Mucosa of gallbladder (tissue), 1 donor: ENCODE data around the gene FCMR. TPM values are rescaled to one million over a fixed set of nuclear protein-coding genes. Genes with fewer than 3 reads are reported as not detected.

Source experiments
- DNase-seq: peaks from one replicate; pipeline ENCODE4 v3.0.0-alpha.2; 2020; ENCODE audit warnings: low spot score
- total RNA-seq: library from RNA; stranded (reverse); gene quantifications from one replicate; pipeline ENCODE4 v1.2.1, GENCODE V29; 2021
- donor health status: DM: no; HTN: no; CAD: no.

FCMR gene
- total RNA-seq, 1 donor from 2014 or later, result 8.0 TPM

DNA sequence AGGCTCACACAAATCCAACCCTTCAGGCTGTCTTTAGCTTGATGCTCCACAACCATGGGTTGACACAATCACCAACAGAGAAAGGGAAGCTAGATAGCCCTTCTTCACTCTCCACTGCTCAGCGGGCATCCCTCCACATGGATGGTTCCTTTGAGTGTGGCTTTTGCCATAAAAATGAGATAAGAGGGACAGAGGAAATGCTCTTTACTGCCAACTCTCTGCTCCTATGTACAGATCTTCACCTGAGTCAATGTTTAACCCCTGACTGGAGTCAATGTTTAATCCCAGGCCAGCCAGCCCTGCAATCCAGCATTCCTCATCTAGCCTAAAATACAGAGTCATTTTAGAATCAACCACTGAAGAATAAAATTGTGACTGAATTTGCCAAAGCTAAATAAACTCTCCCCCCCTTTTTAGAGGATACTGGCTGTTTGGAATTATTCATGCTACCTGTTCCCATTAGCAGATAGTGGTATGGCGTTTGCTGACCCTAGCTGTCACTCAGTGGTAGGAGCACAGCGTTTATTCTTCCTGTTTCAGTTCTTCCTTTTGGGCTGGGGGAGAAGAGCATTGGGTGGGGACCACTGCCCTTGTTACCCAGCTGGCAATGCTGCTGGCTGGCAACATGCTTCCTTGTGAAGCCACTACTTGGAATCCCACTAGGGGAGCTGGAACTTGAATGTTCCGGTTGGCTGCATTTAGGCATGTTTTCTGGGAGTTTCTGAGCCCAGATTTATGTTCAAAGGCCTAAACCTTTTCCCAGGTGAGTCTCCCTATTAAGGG lies 29.8 kb upstream of the FCMR start:
- peak; percentile 58 for DNase-seq

DNA sequence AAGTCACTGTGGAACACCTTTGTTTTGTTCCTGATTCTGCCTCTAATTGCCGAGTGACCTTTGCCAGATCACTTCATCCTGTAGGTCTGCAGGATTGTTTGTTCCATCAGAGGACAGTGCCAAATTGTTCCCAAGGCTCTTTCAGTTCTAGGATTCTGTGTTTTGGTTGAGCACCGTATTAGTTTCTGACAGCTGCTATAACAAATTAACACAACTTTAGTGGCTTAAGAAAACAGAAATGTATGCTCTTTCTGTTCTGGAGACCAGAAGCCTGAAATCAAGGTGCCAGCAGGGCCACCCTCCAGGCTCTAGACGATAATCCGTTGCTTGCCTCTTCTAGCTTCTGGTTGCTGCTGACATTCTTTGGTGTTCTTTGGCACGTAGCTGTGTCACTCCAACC lies 27.9 kb upstream of the FCMR start:
- DNase-seq, result no peak

DNA sequence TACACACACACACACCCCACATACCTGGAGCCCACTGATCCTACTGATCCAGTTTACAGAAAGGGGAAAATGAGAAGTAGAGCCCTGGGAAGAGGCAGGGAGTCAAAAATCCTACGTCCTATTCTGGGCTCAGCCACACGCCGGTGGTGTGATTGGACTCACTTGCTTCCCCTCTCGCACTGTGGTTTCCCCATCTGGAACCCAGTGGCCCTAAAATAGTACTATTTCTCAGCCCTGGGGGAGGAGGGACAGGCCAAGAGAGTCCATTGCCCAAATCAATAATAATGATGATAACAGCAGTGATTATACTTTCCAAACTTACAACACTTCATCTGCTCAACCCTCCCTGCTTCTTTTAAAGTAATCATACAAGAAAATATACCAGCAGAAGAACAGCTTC lies 27.5 kb upstream of the FCMR start:
- DNase-seq, result no peak

DNA sequence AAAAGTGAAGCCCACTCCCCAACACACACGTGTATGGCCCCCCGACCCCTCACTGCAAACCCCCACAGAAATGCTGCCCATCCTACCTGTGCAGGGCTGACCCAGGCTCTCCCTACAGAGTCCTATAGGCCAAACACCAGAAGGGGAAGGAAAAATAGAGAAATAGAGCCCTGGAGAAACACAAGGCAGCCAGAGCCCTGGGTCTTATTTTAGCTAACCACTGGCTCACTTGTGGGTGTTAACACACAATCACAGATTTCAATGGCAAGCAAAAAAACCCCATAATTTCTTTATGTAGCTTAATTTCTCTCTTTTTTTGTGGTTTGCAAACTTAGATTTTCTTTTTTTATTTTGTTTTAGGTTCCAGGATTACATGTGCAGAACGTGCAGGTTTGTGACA lies 25.5 kb upstream of the FCMR start:
- DNase-seq, result no peak

DNA sequence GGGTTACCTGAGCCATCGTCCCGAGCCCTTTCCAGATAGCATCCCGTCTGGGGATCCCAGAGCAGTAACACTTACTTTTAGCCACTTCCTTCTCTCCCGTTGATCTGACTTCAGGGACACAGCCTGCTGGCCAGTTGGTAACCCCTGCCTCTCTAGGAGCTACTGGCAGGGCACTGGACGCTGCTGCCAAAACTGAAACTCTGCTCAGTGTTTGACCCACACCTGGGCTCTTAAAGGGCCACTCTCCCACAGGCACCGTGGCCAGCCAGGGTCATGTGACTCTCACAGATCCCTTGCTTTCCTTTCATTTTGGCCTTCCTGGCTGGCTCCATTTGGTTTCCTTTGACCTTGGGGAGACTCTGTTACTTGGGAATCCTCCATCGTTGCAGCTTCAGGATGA lies 24.5 kb upstream of the FCMR start, which contains the start of gene PIGR:
Gene PIGR, minus strand, starts transcription at position 206 of the 400 bp plus-strand sequence. CDS start 5,935 bp downstream, outside the sequence.
- DNase-seq, result peak; percentile 56

DNA sequence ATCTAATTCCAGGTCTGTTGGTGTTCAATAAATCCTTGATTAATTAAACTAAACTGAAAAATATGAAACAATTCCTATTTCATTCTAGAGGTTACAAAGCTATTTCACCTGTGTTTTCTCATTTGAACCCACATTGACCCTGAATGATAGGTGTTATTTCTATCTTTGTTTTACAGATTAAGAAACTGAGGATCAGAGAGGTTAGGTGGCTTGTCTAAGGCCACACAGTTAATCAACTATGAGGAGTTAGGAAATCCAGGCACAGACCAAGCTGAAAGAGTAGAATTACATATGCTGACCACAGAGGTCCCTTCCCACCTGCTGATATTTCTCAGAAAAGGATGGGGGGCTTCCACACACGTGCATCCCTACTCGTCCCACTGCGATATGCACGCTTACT lies 24.0 kb upstream of the FCMR start:
- DNase-seq, result no peak

DNA sequence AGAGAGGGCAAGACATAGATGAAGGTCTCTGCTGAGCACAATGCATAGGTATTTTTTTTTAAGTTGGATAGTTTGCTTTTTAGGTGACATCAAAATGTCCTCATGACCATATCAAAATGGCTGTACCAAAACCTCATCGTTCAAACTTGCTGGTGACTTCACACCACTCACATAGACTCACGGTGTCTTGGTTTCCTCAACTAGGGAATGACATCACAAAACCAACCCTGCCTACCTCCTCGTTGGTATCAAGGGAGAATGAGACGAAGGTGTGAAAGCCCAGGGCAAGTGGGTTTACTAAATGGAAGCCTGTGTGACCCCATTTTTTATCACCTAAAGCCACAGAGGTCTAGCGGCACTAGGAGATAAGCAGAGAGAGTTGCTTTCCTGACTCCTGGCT lies 23.0 kb upstream of the FCMR start:
- DNase-seq, result no peak

DNA sequence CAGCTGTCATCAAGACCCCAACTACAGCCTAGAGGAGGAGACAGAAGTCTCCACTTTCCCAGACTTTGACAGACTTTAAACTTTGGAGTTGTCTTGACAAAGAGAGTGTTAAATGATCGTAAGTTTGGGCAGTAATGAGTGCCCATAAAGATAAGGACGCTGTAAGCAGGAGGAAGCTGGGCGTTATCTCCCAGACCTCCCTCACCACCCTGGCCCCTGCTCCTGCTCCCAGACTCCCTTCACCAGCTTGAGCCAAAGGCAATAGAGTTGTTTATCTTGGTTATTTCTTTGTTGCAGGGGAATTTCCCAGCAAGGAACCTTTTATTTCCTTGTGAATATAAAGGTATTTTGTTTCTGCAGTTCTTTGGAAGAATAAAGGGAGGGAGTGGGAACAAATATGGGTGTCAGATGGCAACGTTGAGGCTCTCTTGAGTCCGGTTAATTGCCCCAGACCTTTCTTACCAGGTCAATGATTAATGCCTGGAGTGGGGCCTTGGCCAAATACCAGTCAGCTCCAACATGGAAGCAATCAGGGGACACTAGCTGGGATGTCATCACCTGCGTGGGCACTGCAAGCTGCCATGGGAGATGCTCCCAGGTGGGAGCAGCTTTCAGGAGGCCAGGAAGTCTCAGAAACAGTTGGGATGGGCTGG lies 20.2 kb upstream of the FCMR start:
- peak; percentile 62 for DNase-seq

DNA sequence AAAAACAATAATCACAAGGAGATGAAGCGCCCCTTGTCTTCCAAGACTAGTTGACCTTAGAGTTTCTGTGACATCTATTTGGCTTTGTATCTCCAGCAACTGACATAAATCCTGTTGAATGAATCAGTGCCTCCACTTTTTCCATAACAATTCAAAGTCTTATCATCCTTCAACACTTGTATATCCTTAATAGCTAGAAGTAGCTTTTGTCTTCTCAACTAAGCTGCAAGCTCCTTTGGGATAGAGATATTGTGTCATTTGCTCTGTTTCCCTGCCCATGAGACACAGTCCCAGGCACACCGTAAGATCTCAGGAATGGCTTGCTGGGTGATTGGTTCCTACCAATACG lies 18.8 kb upstream of the FCMR start:
- no peak for DNase-seq

DNA sequence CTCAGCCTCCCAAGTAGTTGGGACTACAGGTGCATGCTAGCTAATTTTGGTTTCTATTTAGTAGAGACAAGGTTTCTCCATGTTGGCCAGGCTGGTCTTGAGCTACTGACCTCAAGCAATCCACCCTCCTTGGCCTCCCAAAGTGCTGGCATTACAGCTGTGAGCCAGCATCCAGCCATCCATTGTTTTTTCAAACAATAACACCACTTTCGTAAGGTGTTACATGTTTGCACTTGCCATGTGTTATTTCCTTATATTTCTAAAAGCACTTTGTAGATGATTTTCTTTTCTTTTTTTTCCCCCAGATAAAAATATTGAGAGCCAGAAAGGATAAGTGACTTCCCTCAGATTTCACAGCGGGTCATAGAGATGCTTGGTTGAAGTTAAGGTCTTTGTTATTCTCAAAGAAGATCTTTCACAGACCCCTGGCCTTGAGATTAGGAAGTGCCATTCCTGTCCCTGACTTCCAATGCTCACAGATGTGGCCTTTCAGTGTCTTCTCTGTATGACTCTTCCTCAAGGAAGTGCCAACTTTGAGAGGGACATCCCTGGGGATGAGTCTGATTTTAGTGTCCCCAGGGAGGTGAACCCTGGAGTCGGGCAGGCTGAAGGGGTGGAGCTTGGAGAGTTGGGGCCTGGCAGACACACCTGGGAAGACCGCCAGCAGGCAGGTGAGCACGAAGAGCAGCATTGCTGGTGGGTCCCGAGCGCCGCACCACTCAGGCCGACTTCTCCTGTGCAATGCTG lies 18.3 kb upstream of the FCMR start:
- no peak for DNase-seq

DNA sequence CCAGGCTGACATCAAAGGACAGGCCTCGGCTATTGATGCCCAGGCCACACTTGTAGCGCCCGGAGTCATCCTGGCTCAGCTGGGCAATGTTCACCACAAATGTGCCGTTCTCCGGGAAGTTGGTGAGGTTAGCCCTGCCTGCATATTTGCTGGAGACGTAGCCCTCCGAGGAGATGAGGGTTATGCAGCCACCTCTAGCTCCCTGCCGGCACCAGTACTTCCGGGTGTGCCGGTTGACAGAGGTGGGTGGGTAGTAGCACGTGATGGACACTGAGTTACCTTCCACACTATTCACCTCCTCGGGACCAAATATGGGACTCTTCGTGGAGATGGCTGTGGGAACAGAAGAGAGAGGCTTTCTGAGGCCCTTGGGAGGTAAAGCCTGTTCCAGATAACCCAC lies 17.4 kb upstream of the FCMR start:
- DNase-seq, result no peak

DNA sequence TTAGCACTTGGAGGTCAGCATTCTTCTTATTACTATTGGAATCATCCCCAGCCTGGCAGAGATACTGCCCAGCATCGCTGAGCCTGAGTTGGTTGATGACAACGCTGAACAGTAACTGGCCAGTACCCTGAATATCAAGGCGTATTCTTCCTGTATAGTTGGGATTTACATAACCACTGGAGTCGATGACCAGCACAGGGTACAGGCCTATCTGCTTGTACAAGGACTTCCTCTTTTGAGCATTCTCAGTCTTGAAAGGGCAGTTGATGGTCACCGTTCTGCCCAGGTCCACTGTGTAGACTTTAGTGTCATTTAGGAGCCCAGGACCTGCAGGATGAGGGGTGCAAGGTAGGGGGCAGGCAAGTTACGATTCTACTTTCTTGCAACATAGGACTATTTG lies 15.7 kb upstream of the FCMR start:
- no peak for DNase-seq

DNA sequence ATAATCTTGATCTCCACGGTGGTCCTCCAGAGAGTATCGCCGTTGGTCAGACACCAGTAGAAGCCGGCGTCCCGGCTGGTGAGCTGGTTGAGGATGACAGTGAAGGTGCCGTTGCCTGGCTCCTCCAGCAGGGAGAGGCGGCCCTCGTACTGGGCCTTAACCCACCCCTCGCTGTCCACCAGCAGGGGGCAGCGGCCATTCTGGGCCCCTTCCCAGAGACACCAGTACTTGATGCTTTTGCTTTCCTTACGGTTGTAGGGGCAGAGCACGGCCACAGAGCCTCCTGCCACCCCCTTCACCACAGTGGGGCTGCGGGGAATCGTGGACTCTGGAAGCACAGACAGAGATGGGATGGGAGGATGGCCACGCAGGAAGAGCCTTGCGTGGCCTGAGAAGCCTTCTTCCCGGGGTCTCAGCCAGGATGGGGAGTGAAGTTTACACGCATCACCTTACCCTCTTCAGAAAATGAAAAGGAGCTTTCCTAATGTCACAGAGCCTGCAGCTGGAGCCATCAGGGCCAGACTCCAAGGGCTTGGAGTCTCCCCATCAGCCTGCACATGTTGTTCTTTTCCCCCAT lies 13.8 kb upstream of the FCMR start:
- DNase-seq, result no peak

DNA sequence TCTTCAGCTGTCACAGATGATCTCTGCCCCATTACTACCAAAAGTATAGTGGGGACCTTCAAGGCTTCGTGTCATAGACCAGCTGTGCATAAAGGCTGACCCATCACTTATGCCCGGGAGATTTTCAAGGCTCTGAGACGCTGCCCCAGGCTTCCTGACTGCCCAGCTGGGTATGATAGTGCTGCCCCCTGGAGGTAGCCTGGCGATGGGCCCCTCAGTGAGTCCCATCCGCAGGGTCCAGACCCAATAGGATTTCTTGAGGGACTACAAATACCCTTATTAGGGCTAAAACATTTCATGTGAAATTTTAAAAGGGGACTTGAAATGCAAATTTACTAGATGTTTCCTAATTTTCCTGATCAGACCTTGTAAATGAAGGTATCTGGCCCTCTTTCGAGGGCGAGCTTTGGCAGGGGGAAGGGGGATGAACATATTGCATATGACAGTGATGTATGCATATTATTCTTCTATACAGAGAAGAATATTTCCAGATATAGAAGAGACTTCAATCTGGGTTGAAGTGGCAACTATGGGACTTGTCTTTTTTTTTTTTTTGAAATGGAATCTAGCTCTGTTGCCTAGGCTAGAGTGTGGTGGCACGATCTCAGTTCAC lies 11.7 kb upstream of the FCMR start:
- DNase-seq, result no peak

DNA sequence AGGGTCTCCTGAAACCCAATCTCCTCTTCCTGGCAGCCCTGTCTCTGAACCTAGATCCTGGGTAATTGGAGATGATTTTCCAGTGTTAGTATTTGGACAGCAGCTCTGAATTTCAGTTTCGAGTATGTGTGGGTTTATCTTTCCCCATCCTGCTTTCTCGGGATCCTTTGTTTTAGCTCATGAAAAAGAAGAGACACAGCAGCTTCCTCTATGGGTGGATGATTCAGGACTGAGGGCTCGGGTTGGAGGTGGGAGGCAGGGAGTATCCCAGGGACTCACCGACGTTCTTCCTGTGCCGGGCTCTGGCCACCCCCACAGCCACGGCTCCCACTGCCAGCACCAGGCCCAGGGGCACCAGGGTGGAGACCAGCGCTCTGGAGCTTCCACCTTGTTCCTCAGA lies 10.4 kb upstream of the FCMR start:
- DNase-seq, result no peak

DNA sequence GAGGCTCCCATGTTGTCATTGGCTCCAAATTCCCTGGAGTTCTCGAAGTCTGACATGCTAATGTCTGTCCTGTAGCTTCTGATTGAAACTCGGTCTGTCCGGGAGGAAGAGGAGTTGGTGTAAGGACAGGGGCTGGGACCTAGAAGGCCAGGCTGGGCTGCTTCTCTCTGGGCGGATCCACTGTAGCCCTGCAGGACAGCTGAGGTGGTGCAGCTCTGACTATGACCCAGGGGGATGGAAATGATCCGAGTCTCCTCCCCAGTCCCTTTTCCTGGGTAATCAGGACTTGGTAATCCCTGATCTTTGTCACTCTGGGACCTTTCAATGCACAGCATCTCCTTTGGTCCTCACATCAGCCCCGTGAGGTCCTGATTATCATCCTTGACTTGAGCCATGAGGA lies 10.0 kb upstream of the FCMR start:
- DNase-seq, result no peak

DNA sequence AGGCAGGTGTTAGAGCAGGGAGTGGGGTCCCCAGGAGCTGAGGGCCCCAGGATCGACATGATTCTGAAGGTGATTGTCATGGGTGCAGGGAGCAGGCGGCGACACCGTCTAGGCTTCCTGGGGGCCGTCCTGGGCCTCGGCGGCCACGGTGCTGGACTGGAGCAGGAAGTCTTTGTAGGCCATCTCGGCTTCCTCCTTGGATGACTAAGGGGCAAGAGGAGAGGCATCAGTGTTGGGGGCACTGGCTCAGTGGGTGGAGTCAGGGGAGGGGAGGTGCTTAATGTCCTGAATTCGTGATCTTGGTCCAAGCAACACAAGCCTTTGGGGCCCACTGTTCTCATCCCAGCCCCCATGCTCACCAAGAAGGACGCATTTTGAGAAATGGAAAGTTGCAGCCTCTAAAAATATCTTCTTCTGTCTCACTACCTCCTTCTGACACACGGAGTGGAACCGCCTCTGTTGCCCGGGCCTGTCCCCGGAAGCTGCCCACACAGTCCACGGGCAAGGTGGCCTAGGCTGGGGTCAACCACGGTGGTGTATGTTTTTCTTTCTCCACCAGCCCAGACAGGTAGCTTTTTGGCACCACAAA lies 8.6 kb upstream of the FCMR start:
- DNase-seq, result no peak

DNA sequence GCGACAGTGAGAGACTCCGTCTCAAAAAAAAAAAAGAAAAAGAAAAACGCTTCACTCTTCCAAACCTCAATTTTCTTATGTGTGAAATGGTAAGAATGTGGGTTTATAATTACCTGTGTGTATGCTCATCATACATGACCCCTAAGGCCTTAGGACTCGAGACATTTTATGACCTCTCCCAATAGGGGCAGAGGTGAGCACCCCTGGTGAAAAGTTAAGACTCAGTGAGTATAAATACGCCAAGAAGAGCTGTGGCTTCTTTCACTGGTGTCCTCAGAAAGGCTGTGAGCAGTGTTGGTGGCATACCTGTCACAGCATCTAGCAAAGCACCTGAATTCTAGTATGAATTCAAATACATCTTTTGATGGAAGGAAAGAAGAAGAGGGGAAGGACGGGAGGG lies 7.8 kb upstream of the FCMR start:
- DNase-seq, result no peak

DNA sequence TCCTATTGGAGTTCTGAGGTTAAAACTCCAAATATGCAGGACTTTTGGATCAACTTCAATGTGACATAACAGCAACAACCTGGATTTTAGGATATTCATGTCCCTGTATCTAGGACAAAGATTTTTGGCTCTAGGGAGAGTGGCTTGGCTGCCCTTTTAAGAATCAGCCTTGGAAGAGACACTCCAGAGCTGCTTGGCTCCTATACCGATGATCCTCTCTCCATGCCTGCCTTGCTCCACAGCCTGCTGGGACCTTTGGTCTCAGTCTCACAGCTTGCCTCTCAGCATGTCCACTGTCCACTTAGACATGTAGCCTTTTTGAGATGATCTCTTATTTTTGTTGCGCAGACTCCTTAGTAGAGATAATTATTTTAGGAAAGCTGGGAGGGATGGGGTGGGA lies 4.5 kb upstream of the FCMR start:
- no peak for DNase-seq

DNA sequence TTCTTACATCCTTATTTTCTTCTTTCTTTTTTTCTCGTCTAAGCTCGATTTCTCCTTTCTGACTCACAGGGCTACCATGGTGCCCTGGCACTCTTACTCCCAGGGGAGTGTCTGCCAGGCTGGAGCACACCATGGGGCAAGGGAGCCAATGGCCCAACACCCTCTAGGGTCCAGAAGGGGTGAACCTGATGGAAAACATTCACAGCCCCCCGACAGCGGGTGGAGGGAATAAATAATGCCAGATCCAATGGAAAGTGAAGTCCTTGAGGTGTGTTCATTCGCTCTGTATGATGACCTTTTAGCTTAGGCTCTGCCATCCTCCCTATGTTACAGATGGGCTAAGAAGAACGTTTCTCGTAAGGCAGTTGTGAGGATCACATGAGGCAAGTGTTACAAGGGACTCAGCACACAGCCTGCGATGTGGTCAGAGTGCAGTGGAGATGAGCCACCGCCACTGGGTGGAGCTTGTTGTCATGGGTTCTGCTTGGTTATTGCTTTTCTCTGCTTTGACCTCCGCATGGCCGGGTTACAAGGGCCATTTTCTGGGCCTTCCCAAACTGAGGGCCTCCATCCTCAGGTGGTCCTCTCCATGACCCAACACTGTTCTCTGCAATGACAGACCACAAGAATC lies 3.5 kb upstream of the FCMR start:
- peak; percentile 61 for DNase-seq

DNA sequence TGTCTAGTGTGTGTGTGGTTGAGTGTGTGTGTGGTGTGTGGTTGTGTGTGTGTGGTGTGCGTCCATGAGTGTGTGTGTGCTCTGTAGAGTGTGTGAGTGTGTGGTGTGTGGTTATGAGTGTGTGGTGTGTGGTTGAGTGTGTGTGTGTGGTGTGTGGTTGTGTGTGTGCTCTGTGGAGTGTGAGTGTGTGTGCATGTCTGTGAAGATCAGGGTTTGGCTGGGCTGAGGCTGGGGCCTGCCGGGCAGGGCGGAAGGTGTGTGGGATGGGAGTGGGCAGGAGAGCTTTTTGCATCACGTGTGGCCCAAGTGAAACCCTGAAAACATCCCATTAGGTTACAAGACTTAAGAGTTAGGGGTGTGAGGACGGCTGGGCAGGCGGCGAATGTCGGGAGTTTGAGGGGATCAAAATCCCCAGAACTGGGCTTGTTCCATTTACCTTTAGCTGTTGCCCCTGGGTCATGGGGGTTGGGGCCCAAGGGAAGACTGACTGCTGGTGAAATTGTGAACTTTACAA lies 2.9 kb upstream of the FCMR start:
- no peak for DNase-seq
